IPS-18a (cell line): ENCODE results near the gene SHISA3.
A peak's percentile ranks its signal among the peaks of the same experiment; 100 is the strongest.

Source experiments
- H3K27ac ChIP-seq: one replicate; pipeline ENCODE4 v1.5.1; 2013; ENCODE audit warnings: low read length
- H3K27me3 ChIP-seq: one replicate; pipeline ENCODE4 v1.6.1; 2013; ENCODE audit warnings: mild to moderate bottlenecking, low read length; ENCODE audit not compliant: control insufficient read depth, insufficient read depth
- H3K36me3 ChIP-seq: one replicate; pipeline ENCODE4 v1.6.1; 2013; ENCODE audit warnings: low read depth, low read length; ENCODE audit not compliant: control insufficient read depth
- H3K4me1 ChIP-seq: one replicate; pipeline ENCODE4 v1.6.1; 2013; ENCODE audit warnings: low read depth, low read length; ENCODE audit not compliant: control insufficient read depth
- H3K4me3 ChIP-seq: one replicate; pipeline ENCODE4 v1.5.1; 2013; ENCODE audit warnings: low read length
- H3K9ac ChIP-seq: one replicate; pipeline ENCODE4 v1.6.1; 2013; ENCODE audit warnings: mild to moderate bottlenecking, low read length, moderate library complexity
- H3K9me3 ChIP-seq: one replicate; pipeline ENCODE4 v1.6.1; 2013; ENCODE audit warnings: low read depth, low read length; ENCODE audit not compliant: control insufficient read depth

Gene SHISA3

GRCh38 chr4:42415281-42415680, 18.0 kb downstream of the SHISA3 start:
- no peaks in the 10 kb centered on the region for H3K9me3 ChIP-seq
- H3K27me3 ChIP-seq: no peaks in the 10 kb centered on the region
- H3K9ac ChIP-seq: no peak overlapping the region
- no peak overlapping the region for H3K27ac ChIP-seq
- no peak overlapping the region for H3K4me3 ChIP-seq
- H3K36me3 ChIP-seq: no peaks in the 10 kb centered on the region
- H3K4me1 ChIP-seq: peaks cover 23% of the 10 kb centered on the region

DNA sequence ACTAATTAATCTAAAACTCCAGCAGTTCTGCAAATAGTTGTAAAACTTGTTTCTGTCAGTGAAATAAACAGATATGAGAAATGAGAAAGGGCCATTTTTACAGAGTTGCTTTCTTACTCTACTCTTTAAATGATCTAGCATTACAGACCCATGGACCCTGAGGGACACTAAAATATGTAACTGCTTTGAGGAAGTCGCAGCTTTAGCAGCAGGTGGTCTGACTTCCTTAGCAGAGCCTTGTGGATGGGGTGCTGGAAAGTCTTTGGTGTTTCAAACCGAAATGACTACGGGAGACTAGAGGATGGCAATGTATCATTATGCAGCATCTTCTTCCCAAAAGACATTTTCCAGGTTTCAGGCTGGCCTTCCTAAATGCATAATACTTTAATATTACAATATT, 18.7 kb downstream of the SHISA3 start:
- H3K9ac ChIP-seq: no peak overlapping the region
- H3K27me3 ChIP-seq: no peaks in the 10 kb centered on the region
- H3K36me3 ChIP-seq: no peaks in the 10 kb centered on the region
- no peak overlapping the region for H3K27ac ChIP-seq
- peaks cover 23% of the 10 kb centered on the region for H3K4me1 ChIP-seq
- H3K9me3 ChIP-seq: no peaks in the 10 kb centered on the region
- no peak overlapping the region for H3K4me3 ChIP-seq

DNA sequence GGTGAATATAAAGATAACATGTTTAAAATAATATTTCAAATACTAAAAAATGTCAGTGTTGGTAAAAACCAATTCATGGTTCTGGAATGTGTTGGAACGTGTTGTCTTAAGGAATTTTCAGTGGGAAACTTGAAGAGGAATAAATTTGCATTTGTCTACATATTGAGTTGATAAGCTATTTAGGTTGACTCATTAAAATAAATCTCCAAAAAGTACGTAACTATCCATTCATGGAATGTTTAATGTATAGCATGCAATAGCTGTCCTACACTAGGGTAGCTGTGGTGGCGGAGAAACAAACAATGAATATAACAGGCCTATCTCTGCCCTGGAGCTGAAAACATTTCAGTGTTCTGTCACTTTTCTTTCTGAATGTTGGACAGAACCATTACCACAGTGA, 20.3 kb downstream of the SHISA3 start:
- Histone ChIP-seq H3K9ac (no peak overlapping the region), H3K36me3 (no peaks in the 10 kb centered on the region), H3K27me3 (no peaks in the 10 kb centered on the region), H3K4me3 (no peak overlapping the region), H3K4me1 (peaks cover 23% of the 10 kb centered on the region), H3K27ac (no peak overlapping the region), H3K9me3 (no peaks in the 10 kb centered on the region)

DNA sequence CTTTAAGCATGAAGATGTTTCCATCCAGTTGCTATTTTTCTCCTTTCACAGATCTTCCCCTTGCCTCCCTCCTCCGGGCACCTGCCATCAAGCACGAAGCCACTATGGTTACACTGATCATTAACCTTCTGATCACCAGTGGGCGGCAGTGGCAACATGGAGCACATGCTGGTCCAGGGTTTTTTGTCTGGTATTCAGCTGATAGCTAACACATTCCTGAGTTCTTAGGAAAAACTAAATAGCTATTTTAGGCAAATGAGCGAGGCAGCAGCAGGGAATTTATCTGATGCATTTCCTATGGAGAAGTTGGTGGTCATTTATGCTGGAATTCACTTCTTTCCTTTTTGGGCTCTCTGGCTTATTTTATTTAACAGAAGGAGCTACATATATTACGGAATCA, 22.9 kb downstream of the SHISA3 start:
- H3K9me3 ChIP-seq: no peaks in the 10 kb centered on the region
- no peaks in the 10 kb centered on the region for H3K27me3 ChIP-seq
- no peak overlapping the region for H3K9ac ChIP-seq
- no peak overlapping the region for H3K27ac ChIP-seq
- no peaks in the 10 kb centered on the region for H3K36me3 ChIP-seq
- no peak overlapping the region for H3K4me3 ChIP-seq
- peaks cover 30% of the 10 kb centered on the region for H3K4me1 ChIP-seq

DNA sequence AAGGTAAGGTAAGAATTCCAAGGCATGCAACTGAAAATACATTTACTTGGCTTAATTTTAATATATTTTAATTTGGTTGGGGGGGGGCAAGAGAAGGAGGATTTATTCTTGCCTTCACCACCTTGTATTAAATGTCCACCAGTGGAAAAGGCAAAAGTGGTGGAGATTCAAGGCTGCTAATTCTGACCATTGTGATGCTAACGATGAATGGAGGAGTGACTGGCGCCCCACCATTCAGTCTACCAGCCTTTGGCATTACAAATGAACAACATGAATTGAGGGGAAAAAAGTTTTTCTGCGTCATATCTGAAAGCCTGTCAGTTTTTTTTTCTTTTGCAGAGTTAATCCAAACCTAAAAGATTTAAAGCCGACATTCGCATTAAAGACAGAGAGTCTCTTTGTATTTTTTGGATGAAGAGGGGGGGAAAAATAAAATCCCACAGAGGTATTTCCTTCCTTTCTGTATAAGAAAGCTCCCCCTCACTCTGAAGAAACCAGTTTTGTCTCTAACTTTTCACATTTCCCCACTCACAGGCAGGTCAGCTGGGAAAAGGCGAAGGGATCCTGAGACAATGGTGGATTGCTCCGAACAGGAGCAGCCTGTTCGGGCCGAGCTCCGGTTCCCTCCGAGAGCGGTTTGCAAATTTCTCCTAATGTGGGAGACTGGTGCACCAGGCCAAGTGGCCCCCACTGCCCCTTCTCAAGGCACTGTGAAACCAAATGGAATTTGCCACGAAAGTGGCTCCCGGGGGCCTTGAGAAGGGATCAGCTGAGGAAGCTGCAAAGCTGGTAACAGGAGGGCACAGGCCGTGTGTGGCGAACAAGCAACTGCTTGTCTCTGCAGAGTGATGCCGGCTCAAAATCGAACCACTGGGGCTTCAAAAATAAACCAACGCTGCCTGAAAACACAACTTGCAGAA, 28.1 kb downstream of the SHISA3 start:
- peak overlapping the region; percentile 52 for H3K9ac ChIP-seq
- H3K36me3 ChIP-seq: no peaks in the 10 kb centered on the region
- peak overlapping the region; percentile 33 for H3K4me3 ChIP-seq
- H3K4me1 ChIP-seq: peaks cover 40% of the 10 kb centered on the region
- no peaks in the 10 kb centered on the region for H3K9me3 ChIP-seq
- H3K27me3 ChIP-seq: peaks cover 16% of the 10 kb centered on the region
- H3K27ac ChIP-seq: peak overlapping the region; percentile 71

GRCh38 chr4:42428036-42428435, 30.7 kb downstream of the SHISA3 start:
- no peak overlapping the region for H3K27ac ChIP-seq
- H3K9ac ChIP-seq: no peak overlapping the region
- no peaks in the 10 kb centered on the region for H3K9me3 ChIP-seq
- peaks cover 40% of the 10 kb centered on the region for H3K4me1 ChIP-seq
- no peaks in the 10 kb centered on the region for H3K36me3 ChIP-seq
- peaks cover 16% of the 10 kb centered on the region for H3K27me3 ChIP-seq
- H3K4me3 ChIP-seq: no peak overlapping the region

GRCh38 chr4:42436928-42437565, 39.8 kb downstream of the SHISA3 start:
- no peaks in the 10 kb centered on the region for H3K36me3 ChIP-seq
- H3K27ac ChIP-seq: no peak overlapping the region
- no peaks in the 10 kb centered on the region for H3K9me3 ChIP-seq
- H3K27me3 ChIP-seq: no peaks in the 10 kb centered on the region
- peaks cover 7% of the 10 kb centered on the region for H3K4me1 ChIP-seq
- H3K9ac ChIP-seq: no peak overlapping the region
- H3K4me3 ChIP-seq: no peak overlapping the region

DNA sequence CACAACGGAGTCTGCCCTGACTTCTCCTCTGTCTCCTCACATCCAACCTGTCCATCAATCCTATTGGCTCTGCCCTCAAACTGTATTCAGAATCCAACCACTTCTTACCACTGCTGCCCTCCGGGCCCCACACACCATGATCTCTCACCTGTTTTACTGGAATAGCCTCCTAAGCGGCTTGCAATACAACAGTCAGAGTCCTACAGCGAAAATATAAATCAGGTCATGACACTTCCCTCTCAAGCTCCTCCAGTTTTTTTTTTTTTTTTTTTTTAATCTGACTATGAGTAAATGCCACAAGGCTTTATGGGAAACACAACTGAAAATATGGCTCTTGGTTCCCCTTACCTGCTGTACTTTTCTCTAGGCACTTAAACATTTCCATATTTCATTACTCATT, 42.8 kb downstream of the SHISA3 start:
- Histone ChIP-seq H3K9me3 (no peaks in the 10 kb centered on the region), H3K27me3 (no peaks in the 10 kb centered on the region), H3K9ac (no peak overlapping the region), H3K27ac (no peak overlapping the region), H3K4me3 (no peak overlapping the region), H3K36me3 (no peaks in the 10 kb centered on the region), H3K4me1 (peaks cover 7% of the 10 kb centered on the region)

DNA sequence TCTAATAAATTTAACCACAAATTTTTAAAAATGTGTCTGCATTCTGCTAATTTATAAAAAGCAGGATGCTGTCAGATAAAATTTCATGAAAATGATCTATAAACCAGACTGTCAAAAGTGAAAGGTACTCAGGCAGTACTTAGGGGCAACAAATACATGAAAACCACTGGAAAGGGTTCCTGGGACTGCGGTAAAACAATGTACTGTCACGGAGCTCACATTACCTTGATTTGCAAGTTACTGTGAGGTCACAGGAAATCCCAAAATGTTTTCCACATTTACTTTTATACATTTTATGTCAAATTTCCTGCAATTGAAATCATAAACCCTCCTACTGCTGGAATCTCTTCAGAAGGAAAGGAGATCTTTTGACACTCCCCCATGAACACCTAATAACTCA, 45.3 kb downstream of the SHISA3 start:
- peaks cover 3% of the 10 kb centered on the region for H3K4me1 ChIP-seq
- no peaks in the 10 kb centered on the region for H3K36me3 ChIP-seq
- no peaks in the 10 kb centered on the region for H3K9me3 ChIP-seq
- H3K4me3 ChIP-seq: no peak overlapping the region
- H3K27me3 ChIP-seq: no peaks in the 10 kb centered on the region
- H3K27ac ChIP-seq: no peak overlapping the region
- H3K9ac ChIP-seq: no peak overlapping the region

DNA sequence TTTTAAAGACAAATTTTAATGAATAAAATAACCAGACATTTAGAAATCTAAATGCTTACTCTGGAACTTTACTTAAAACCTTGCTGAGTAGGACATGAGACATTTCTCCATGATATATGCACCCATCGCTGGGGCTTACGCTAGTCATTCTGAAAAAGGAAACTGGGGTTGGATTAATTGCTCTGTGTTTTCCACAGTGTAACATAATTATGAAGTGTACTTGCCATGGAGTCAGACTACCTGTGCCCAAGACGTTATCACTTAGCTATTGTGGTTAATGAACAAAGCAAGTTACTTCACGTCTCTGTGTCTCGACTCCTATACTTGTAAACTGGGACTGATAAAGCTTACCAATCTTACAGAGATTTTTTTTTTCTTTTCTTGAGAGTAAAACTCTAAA, 47.8 kb downstream of the SHISA3 start:
- no peaks in the 10 kb centered on the region for H3K4me1 ChIP-seq
- H3K27ac ChIP-seq: no peak overlapping the region
- no peak overlapping the region for H3K4me3 ChIP-seq
- H3K27me3 ChIP-seq: no peaks in the 10 kb centered on the region
- no peak overlapping the region for H3K9ac ChIP-seq
- H3K36me3 ChIP-seq: no peaks in the 10 kb centered on the region
- H3K9me3 ChIP-seq: no peaks in the 10 kb centered on the region

DNA sequence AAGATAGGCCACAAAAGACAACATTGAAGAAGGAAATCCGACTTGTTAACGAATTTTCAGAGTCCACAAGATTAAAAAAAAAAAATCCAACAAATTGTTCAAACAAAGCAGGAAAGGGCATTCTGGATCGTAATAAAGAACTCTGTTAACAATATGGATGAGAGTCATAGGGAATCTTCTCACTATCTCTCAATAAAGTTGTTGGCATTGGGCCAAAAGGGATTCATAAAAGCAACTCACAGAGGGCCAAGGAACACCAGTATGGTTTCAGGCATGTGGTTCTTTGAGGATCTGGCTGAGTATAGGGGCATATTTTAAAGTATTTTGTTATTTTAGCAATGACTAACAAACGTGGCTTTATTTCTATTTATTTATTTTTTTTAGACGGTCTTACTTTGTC, 49.5 kb downstream of the SHISA3 start:
- Histone ChIP-seq H3K36me3 (no peaks in the 10 kb centered on the region), H3K4me1 (peaks cover 11% of the 10 kb centered on the region), H3K9ac (no peak overlapping the region), H3K27ac (no peak overlapping the region), H3K9me3 (no peaks in the 10 kb centered on the region), H3K4me3 (no peak overlapping the region), H3K27me3 (no peaks in the 10 kb centered on the region)
